ENCODE results near the gene IL10RB.

The IL10RB gene

GRCh38 chr21:33327792-33328433 lies 61.7 kb downstream of the IL10RB start:
- Histone ChIP-seq H3K4me2 (ENCODE audit: insufficient read depth, low read length) (peak overlapping the region; percentile 82; the same call in 1 of the 2 replicates), H3K79me2 (ENCODE audit: insufficient read depth, low read length) (peaks cover 88% of the 10 kb centered on the region), H3K4me1 (ENCODE audit: insufficient read depth, low read length) (peaks cover 34% of the 10 kb centered on the region), H4K20me1 (ENCODE audit: insufficient read depth, low read length) (peaks cover 5% of the 10 kb centered on the region; the same call in 1 of the 2 replicates), H3K4me3 (ENCODE audit: low read depth in 1 of 2, low read length in 2 of 2) (no peak overlapping the region), H3K36me3 (ENCODE audit: insufficient read depth, low read length) (peaks cover 40% of the 10 kb centered on the region), H3K9me3 (ENCODE audit: insufficient read depth, low read length, severe bottlenecking) (peaks cover 19% of the 10 kb centered on the region), H3K9ac (ENCODE audit: low read depth, low read length) (no peak overlapping the region), H3K27ac (ENCODE audit: low read length) (no peak overlapping the region), H3K27me3 (ENCODE audit: insufficient read depth, low read length, poor library complexity) (no peaks in the 10 kb centered on the region), H2AFZ (ENCODE audit: low read depth, low read length) (no peak overlapping the region)
- DNase-seq: no peak
- ATAC-seq (ENCODE audit: insufficient read depth, low read depth): no peak
- TF ChIP-seq EZH2 (IDR thresholded peaks at IDR 0.05; ENCODE audit: borderline replicate concordance, low read depth, low read length, severe bottlenecking) (no peak), CTCF (IDR thresholded peaks at IDR 0.05; ENCODE audit: borderline replicate concordance, extremely low read depth, low read length, poor library complexity, severe bottlenecking) (no peak)

GRCh38 chr21:33330726-33331125 lies 64.6 kb downstream of the IL10RB start:
- peaks cover 23% of the 10 kb centered on the region for H3K9me3 ChIP-seq (ENCODE audit: insufficient read depth, low read length, severe bottlenecking)
- H4K20me1 ChIP-seq (ENCODE audit: insufficient read depth, low read length): peaks cover 10% of the 10 kb centered on the region
- ATAC-seq (ENCODE audit: insufficient read depth, low read depth): peak; percentile 44; the same call in 1 of the 3 replicates
- H3K4me1 ChIP-seq (ENCODE audit: insufficient read depth, low read length): peaks cover 28% of the 10 kb centered on the region
- DNase-seq: no peak
- no peak overlapping the region for H3K4me3 ChIP-seq (ENCODE audit: low read depth in 1 of 2, low read length in 2 of 2)
- H3K79me2 ChIP-seq (ENCODE audit: insufficient read depth, low read length): peaks cover 96% of the 10 kb centered on the region
- H3K4me2 ChIP-seq (ENCODE audit: insufficient read depth, low read length): no peak overlapping the region
- H3K27me3 ChIP-seq (ENCODE audit: insufficient read depth, low read length, poor library complexity): no peaks in the 10 kb centered on the region
- H3K27ac ChIP-seq (ENCODE audit: low read length): peak overlapping the region; percentile 1; the same call in 1 of the 2 replicates
- no peak for TF ChIP-seq EZH2 (IDR thresholded peaks at IDR 0.05; ENCODE audit: borderline replicate concordance, low read depth, low read length, severe bottlenecking)
- no peak for TF ChIP-seq CTCF (IDR thresholded peaks at IDR 0.05; ENCODE audit: borderline replicate concordance, extremely low read depth, low read length, poor library complexity, severe bottlenecking)
- H2AFZ ChIP-seq (ENCODE audit: low read depth, low read length): no peak overlapping the region
- H3K36me3 ChIP-seq (ENCODE audit: insufficient read depth, low read length): peaks cover 53% of the 10 kb centered on the region
- no peak overlapping the region for H3K9ac ChIP-seq (ENCODE audit: low read depth, low read length)

- peaks cover 10% of the 10 kb centered on the region for H4K20me1 ChIP-seq (ENCODE audit: insufficient read depth, low read length)
- peaks cover 89% of the 10 kb centered on the region for H3K79me2 ChIP-seq (ENCODE audit: insufficient read depth, low read length)
- H3K9ac ChIP-seq (ENCODE audit: low read depth, low read length): no peak overlapping the region
- peaks cover 14% of the 10 kb centered on the region for H3K4me1 ChIP-seq (ENCODE audit: insufficient read depth, low read length)
- H3K4me3 ChIP-seq (ENCODE audit: low read depth in 1 of 2, low read length in 2 of 2): no peak overlapping the region
- DNase-seq (no peak), ATAC-seq (ENCODE audit: insufficient read depth, low read depth) (no peak)
- H3K27ac ChIP-seq (ENCODE audit: low read length): no peak overlapping the region
- H3K36me3 ChIP-seq (ENCODE audit: insufficient read depth, low read length): peaks cover 54% of the 10 kb centered on the region
- H3K4me2 ChIP-seq (ENCODE audit: insufficient read depth, low read length): no peak overlapping the region
- no peak overlapping the region for H2AFZ ChIP-seq (ENCODE audit: low read depth, low read length)
- H3K9me3 ChIP-seq (ENCODE audit: insufficient read depth, low read length, severe bottlenecking): peaks cover 23% of the 10 kb centered on the region
- TF ChIP-seq CTCF (IDR thresholded peaks at IDR 0.05; ENCODE audit: borderline replicate concordance, extremely low read depth, low read length, poor library complexity, severe bottlenecking) (no peak), EZH2 (IDR thresholded peaks at IDR 0.05; ENCODE audit: borderline replicate concordance, low read depth, low read length, severe bottlenecking) (no peak)
- no peaks in the 10 kb centered on the region for H3K27me3 ChIP-seq (ENCODE audit: insufficient read depth, low read length, poor library complexity)
Measured at GRCh38 chr21:33332143-33332542, 66.0 kb downstream of the IL10RB start.

All from DND-41 (cell line).